Measurements from ENCODE around the gene BAZ1B.
"Not testable (repeated sequence)": the region's sequence is repeated elsewhere in the genome, so short reads cannot be mapped to it uniquely, and the experiment has no call there.

Gene BAZ1B

DNA sequence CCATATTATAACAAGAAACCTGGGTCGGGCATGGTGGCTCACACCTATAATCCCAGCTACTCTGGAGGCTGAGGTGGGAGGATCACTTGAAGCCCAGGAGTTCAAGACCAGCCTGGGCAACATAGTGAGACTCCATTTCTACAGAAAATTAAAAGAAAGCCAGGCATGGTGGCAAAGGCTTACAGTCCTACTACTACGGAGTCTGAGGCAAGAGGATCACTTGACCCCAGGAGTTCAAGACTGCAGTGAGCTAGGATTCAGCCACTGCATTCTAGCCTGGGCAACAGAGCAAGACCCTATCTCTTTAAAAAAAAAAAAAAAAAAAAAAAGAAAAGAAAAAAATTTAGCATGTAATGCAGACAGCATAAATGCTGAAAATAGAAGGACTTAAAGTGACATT, 16.4 kb upstream of the BAZ1B start:
- DNase-seq (ENCODE audit: low spot score): not testable (repeated sequence)

DNA sequence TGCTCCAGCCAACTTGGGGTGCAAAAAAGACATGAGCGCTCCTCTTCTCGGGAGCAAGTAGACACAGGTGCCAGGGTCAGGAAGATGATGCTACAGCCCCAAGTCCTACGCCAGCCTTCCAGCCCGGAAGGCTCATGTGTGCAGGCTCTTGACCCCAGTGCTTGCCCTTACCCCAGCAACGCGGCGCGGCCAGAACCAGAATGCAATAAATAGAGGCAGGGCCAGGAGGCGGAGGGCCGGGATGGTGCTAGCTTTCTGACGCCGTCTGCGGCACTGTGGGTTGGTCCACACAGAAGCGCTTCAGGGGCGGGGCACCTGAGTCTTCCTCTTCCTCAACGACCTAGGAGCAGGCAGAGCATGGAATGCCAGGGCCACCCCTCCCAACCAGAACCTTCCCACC, 15.0 kb upstream of the BAZ1B start:
- DNase-seq (ENCODE audit: low spot score): no peak

DNA sequence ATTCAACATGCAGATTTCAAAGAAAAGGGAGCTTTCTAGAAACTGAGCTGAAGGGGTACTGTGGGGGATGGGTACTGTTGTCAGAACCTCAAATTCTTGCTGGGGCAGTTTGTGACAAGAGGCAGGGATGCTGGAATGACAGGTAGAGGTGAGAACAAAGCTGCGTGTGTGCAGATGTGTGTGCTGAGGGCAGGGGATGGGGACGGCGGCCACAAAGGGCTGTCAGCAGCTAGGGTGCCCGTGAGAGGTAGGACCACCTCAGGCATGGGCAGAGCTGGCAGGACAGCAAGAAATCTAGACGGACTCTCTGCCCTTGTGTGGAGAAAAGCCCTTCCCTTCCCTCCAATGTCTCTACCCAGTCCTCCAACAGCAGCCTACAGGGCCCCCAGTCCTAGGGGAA, 14.4 kb upstream of the BAZ1B start:
- DNase-seq (ENCODE audit: low spot score): no peak

DNA sequence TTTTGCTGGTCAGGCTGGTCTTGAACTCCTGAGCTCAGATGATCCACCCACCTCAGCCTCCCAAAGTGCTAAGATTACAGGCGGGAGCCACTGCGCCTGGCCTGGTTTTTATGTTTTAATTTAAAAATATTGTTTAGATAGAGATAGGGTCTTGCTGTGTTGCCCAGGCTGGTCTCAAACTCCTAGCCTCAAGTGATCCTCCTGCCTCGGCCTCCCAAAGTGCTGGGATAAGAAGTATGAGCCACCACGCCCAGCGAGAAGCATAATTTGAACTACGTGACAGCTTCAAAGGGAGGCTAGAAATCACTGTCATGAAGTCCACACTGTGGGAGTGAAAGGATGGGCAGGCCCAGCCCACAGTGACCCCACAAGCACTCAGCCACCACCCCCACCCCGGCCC, 13.8 kb upstream of the BAZ1B start:
- not testable (repeated sequence) for DNase-seq (ENCODE audit: low spot score)

DNA sequence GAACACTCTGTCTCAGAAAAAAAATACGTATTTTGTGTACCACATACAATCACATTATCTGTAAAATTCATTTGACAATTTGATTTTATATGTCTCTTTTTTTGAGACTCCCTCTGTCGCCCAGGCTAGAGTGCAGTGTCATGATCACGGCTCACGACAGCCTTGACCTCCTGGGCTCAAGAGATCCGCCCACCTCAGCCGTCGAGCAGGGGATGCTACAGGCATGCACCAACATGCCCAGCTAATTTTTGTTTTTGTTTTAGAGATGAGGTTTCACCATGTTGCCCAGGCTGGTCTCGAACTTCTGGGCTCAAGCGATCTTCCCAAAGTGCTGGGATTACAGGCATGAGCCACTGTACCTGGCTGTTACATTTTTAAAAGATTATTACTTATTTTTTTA, 11.6 kb upstream of the BAZ1B start:
- DNase-seq (ENCODE audit: low spot score): no peak

DNA sequence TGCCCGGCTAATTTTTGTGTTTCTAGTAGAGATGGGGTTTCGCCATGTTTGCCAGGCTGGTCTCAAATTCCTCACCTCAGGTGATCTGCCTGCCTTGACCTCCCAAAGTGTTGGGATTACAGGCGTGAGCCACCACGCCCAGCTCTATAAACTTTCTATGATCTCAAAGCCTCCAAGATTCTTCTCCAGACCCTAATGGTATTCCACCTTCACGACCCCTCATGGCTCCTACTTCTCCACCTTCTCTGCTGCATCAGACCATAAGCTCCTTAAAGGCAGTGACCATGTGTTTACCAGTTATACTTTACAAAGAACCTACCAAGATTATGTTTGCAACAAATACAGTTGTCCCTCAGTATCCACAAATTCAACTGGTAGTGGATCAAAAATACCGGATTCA, 10.1 kb upstream of the BAZ1B start:
- DNase-seq (ENCODE audit: low spot score): no peak

DNA sequence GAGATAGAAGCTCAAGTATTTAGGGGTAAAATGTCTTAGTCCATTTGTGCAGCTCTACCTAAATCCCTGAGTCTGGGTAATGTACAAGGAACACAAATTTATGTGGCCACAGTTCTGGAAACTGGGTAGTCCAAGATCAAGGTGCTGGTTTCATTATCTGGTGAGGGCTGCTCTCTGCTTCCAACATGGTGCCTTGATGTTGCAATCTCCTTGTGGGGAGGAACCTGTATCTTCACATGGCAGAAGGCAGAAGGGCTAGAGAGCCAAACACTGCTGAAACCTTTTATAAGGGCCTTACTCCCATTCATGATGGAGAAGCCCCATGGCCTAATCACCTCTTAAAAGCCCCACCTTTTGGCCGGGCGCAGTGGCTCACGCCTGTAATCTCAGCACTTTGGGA, 8.7 kb upstream of the BAZ1B start:
- DNase-seq (ENCODE audit: low spot score): no peak

DNA sequence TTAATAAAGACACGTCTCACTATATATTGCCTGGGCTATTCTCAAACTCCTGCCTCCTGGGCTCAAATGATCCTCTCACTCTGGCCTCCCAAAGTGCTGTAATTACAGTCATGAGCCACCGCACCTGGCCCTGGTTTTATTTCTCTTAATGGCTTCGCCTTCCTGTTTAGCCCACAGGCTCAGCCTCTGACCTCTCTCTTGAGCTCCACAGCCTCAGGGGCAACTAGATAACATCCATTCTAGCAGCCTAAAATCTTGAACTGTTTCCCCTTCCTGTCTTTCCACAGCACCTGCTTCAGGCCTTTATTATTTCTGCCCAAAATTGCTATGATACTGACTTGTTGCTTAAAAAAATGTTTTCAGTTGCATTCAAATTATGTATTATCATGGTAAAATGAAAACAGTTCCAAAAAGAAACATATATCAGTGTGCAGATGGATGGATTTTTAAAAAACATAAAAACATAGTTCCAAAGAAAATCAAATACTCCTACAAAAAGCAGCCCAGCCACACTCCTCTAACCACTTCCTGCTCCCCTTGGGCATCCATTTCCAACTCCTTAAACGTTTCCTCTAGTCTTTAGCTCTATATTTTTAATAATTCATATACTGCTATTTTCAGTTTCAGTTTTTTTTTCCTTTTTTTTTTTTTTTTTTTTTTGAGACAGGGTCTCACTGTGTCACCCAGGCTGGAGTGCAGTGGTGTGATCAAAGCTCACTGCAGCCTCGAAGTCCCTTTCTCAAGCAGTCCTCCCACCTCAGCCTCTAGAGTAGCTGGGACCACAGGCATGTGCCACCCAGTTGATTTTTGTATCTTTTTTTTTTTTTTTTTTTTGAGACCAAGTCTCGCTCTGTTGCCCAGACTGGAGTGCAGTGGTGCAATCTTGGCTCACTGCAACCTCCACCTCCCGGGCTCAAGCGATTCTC, 5.1 kb upstream of the BAZ1B start:
- DNase-seq (ENCODE audit: low spot score): no peak

DNA sequence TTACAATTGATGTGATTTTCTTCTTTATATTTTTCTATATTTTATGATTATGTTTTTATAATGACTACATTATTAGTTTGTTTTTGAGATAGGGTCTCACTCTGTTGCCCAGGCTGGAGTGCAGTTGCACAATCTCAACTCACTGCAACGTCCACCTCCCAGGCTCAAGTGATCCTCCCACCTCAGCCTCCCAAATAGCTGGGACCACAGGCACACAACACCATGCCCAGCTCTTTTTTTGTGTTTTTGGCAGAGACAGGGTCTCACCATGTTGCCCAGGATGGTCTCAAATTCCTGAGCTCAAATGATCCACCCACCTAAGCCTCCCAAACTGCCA, 4.0 kb upstream of the BAZ1B start:
- not testable (repeated sequence) for DNase-seq (ENCODE audit: low spot score)

DNA sequence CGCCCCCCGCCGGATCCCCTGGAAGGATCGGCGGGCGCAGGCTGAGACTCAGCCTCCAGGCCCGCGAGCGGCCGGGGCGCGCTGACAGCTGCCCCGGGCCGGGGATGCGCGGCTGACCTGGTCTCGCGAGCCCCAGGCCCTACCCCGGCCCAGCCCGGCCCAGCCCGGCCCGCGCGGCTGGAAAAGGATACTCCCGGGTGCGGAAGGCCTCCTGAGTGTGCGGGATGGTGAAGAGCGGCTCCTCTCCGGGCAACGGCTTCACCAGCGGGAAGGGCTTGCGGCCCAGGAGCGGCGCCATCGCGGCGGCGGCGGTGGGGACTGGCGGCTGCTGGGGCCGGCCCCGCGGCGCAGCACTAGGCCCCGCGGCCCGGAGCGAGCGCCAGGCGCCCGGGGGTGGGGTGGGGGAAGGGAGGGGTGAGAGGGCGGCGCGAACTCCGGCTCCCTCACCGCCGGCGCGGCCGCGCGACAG, 423 bp downstream of the BAZ1B start:
- DNase-seq (ENCODE audit: low spot score): peak; percentile 60

DNA sequence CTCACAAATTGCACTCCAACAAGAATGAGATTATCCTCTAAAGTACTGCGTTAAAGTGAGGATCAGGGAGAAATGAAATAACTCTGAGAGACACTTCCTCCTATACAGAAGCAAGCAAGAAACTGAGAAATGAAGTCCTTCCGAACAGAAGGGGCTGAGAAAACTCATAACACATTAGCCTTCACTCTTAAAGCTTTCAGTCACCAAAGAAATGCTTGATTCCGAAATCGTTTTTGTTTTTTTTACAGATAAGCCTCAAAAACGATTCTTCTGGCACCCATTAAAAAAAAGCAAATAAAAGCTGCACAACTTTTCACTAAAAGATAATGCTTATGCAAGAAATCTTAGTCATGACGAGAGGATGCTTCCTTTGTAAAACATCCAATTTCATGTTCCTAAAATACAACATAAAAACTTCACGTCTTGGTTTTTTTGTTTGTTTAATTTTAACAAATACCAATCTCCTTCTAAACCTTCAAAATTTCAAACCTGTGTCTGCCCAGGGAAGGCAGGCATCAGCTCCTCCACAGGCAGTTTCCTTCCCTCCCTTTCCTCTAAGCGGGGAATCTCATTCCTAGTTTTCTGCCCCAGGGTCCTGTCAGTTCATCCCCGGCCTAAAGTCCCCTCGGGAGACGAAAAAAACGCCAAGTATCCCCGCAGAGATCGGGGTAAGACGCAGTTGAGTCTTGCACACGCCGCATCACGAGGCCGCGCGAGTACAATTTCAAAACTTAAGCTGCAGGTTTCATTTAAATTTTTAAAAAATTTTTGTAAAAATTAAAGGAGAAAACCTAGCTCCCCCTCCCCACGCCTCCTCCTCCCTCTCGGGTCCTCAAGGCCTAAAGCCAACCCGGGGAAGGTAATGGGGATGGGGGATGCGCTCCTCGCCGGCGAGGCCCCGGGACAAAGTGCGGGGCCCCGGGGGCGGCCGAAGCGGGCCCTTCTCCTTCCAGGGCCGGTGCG, 1.1 kb downstream of the BAZ1B start:
- DNase-seq (ENCODE audit: low spot score): peak; percentile 8

DNA sequence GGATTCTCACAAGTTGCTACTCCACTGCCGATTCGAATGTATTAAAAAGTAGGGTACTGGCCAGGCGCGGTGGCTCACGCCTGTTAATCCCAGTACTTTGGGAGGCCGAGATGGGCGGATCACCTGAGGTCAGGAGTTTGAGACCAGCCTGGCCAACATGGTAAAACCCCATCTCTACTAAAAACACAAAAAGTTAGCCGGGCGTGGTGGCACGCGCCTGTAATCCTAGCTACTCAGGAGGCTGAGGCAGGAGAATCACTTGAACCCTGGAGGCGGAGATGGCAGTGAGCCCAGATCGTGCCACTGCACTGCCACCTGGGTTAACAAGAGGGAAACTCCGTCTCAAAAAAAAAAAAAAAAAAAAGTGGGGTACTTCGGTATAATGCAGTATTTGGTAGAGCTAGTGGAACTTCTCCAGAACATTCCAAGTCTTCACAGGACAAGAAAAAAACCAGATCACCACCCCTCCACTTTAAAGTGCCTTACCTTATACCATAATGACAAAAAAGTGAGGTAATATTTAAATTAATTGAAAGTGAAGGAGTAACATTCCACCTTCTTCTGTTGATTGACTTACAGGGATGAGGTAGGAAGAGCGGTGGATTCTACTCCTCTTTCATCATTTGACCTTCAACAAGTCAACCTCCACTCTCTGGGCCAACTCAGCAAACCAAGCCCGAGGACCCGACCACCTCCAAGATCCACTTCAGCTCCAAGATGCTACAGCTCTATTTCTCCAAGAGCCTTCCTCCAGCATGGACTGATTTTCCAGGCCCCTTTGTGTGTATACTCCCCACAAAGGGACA, 2.0 kb downstream of the BAZ1B start:
- DNase-seq (ENCODE audit: low spot score): no peak

DNA sequence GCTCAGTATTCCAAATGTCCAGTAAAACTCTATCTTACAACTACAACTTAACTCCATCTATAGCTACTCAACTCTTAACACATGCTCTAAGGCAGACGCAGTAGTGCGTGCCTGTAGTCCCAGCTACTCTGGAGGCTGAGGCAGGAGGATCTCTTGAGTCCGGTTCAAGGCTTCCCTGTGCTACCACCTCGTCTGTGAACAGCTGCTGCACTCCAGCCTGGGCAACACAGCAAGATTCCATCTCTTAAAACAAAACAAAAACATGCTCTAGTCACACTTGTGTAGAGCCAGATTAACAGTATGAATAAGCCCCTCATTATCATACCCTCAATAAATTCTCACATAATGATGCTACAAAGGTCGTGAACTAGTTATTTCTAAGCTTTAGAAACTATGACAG, 3.6 kb downstream of the BAZ1B start:
- no peak for DNase-seq (ENCODE audit: low spot score)

DNA sequence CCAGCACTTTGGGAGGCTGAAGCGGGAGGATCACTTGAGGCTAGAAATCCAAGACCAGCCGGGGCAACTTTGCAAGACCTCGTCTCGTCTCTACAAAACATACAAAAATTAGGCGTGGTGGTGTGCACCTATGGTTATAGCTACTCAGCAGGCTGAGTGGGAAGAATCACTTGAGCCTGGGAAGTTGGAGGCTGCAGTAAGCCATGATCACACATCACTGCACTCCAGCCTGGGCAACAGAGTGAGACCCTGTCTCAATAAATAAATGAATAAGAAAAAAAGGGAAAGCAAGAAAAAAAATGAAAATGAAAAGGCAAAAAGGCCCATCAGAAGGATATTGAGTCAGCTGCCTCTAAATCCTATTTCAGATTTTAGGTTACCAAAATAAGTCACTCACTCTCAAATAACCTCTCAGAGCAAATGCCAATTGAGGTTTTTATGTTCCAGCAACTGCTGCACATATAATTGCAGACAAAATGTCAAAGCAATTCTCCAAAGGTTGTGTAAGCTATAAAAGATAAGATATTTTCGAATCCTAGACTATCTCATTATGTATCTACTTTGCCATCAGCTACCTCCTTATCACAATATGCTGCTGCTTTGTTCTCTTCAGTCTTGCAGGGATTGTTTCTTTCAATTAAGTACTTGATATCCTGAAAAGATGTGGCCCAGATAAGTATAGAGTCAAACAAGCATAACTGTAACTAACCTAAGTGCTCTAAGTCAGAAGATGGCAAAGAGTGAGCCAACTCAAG, 4.7 kb downstream of the BAZ1B start:
- DNase-seq (ENCODE audit: low spot score): no peak

DNA sequence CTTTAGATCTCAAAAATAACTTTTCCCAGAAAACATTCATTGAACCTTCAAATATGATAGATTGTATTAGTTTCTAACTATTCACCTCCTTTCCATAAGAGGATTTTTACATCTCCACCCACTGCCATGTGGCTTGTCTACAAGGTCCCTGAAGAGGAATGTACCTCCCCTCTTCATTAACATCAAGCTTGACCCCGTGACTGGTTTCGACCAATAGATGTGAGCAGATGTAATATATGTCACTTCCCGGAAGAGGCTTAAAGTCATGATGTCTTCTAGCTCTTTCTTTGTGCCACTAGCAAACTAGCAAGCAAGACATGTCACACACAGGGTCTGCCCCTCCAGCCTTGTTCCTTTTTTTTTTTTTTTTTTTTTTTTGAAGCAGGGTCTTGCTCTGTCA, 6.9 kb downstream of the BAZ1B start:
- DNase-seq (ENCODE audit: low spot score): no peak

DNA sequence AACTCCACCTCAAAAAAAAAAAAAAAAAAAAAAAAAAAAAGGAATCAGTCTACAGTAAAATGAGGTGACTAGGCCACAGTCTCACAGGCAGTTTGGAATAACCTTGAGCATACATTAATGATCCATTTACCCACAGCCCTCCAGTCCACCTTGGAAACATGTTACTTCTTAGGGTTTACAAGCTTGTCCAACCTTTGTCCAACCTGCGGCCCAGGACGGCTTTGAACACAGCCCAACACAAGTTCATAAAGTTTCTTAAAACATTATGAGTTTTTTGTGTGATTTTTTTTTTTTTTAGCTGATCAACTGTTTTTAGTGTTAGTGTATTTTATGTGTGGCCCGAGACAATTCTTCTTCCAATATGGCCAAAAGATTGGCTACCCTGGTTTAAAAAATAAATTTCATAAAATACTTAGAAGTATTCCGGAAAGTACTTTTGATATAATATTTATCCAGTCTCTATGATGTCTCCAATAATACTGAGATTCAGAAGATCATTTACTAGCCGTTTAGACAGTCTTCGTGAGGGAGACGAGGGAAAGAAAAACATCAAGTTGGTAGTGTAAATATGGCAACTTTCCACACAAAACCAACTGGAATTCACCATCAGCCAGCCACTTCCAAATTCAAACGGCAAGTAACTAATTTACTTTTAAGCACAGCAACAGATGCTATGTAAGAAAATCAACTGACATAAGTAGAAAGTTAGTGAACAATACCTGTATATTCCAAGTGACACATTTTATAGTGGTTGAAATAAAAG, 9.9 kb downstream of the BAZ1B start:
- DNase-seq (ENCODE audit: low spot score): no peak

DNA sequence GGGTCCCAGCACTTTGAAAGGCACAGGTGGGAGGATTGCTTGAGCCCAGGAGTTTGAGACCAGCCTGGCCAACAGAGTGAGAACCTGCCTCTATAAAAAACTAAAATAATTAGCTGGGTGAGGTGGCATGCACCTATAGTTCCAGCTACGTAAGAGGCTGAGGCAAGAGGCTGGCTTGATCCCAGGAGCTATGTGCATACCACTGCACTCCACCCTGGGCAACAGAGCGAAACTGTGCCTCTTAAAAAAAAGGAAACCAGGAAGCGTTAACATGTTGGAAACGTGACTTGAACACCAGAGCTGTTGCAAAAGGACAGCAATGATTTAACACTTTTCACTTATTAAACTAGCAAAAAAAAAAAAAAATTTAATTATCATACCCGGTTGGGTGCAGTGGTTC, 12.6 kb downstream of the BAZ1B start:
- DNase-seq (ENCODE audit: low spot score): no peak

DNA sequence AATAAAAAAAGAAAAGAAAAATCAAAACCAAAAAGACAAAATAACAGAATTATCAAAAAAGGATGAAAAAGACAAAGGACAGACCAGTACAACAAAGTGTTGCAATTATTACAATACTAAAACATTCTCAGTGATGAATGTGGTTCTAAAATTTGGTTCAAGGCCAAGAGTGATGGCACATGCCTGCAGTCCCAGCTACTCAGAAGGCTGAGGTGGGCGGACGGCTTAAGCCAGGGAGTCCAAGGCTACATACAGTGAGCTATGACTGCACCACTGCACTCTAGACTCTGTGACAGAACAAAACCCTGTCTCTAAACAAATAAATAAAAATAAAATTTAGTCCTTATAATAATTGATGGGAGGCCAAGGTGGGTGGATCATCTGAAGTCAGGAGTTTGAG, 14.5 kb downstream of the BAZ1B start:
- DNase-seq (ENCODE audit: low spot score): no peak

DNA sequence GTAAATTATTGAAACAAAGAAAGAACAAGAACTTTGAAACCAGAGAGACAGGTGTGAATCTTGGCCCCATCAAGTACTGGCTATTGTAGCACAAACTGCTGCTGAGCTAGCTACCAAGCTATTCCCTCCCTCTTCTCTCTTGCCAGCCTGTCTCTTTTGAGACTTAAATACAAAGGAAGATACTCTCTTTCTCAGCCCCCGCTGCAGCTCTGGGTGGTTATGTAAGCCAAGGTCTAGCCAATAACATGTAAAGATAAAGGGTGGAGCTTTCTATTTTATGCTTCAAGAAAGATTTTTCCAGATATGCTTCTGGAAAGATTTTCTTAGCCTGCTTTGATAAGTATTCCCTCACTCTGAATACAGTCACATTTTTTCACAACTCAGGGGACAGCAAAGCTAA, 17.2 kb downstream of the BAZ1B start:
- DNase-seq (ENCODE audit: low spot score): no peak

DNA sequence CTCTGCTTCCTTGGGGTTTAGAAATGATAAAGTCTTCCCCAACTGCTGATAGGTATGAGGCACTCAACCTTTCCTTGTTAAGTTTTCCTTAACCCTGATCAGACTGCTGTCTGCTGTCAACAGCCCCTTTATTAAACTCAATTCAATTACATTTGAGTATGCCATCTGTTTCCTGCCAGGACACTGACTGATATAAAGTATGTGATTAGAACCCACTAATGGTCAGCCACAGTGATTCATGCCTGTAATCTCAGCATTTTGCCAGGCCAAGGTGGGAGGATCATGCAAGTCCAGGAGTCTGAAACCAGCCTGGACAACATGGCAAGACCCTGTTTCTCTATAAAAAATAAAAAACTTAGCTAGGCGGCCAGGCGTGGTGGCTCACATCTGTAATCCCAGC, 18.1 kb downstream of the BAZ1B start:
- no peak for DNase-seq (ENCODE audit: low spot score)

DNA sequence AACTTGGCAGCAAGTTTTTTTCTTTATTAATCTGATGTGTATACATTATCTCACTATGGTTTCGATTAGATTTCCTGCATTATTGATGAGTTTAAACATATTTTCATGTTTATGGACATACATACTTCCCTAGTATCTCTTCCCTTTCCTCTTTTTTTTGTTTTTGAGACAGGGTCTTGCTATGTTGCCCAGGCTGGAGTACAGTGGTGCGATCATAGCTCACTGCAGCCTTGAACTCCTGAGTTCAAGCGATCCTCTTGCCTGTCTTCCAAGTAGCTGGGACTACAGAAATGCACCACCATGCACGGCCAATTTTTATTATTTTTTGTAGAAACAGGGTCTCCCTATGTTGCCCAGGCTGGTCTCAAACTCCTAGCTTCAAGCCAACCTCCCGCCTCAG, 18.9 kb downstream of the BAZ1B start:
- no peak for DNase-seq (ENCODE audit: low spot score)

All from AG08395 (cell line).